Right lobe of liver (tissue), 6 donors: Measurements from ENCODE around the gene MAP7D1. TPM values are rescaled to one million over a fixed set of nuclear protein-coding genes. Genes with fewer than 3 reads are reported as not detected.

Experiments
- ATAC-seq, 4 donors: fragments of 200-7000 bp; cut with Tn5 transposase; one replicate each; pipeline ENCODE4 v1.9.1; 2020; ENCODE audit warnings: mild to moderate bottlenecking in 4 of 4, moderate library complexity in 4 of 4
- DNase-seq, 3 donors: peaks; one replicate each; pipeline ENCODE4 v3.0.0-alpha.2; 2020
- H3K27ac ChIP-seq, 3 donors: fragments of 200-600 bp; one replicate each; pipeline ENCODE4 v1.8.0; 2022
- H3K27me3 ChIP-seq, 2 donors: fragments of 200-600 bp; one replicate each; pipeline ENCODE4 v1.8.0; 2022
- H3K36me3 ChIP-seq, 4 donors: fragments of 200-600 bp; sonication (generic) in 1 of 4; one replicate each; pipeline versions ENCODE4 v1.5.1 to v1.8.0; 2017 to 2022; ENCODE audit warnings: control low read depth in 1 of 4
- H3K4me1 ChIP-seq, 4 donors: fragments of 200-600 bp; sonication (generic) in 1 of 4; one replicate each; pipeline versions ENCODE4 v1.5.1 to v1.8.0; 2017 to 2022; ENCODE audit warnings: control low read depth in 1 of 4
- H3K4me3 ChIP-seq, 3 donors: fragments of 200-600 bp; one replicate each; pipeline ENCODE4 v1.8.0; 2022
- H3K9me3 ChIP-seq, 4 donors: fragments of 200-600 bp; sonication (generic) in 1 of 4; one replicate each; pipeline versions ENCODE4 v1.5.1 to v1.8.0; 2017 to 2022; ENCODE audit warnings: control low read depth in 1 of 4
- POLR2A ChIP-seq: fragments of 450-650 bp; IDR thresholded peaks from one replicate; pipeline ENCODE4 v1.6.1; 2017; ENCODE audit warnings: antibody characterized with exemption, mild to moderate bottlenecking
- WGBS: methylation state at CpG from one replicate; pipeline ENCODE4 v1.1.6; 2018; ENCODE audit warnings: low coverage, low lambda C conversion rate; ENCODE audit not compliant: insufficient coverage; ENCODE audit errors: missing lambda C conversion rate; 5-methylcytosine and 5-hydroxymethylcytosine counted together
- intact Hi-C, 2 donors: fragments of 100-400 bp; cut with DNase I; formaldehyde crosslinking; loops; one replicate each; pipeline versions ENCODE4 v1.11.2 to v1.14.1; 2022
- total RNA-seq, 6 experiments: library from RNA; depleted of rRNA in 2 of 6; stranded (reverse); fragments of >200 nt in 2 of 6; fragmentation: NEBNext Ultra II Directional in 3 of 6; extraction: Animal tissue kit (Norgen Biotek cat#: 25700) in 3 of 6; gene quantifications; one replicate each; pipeline versions ENCODE4 v1.1.0 to v1.2.4, GENCODE V29; 2016 to 2023
- TF ChIP-seq, protein P1 (sequence below), 4 donors: fragments of 200-600 bp in 3 of 4; fragments of 450-650 bp in 1 of 4; IDR thresholded peaks; one replicate each; pipeline versions ENCODE4 v1.5.1 to v1.8.0; 2016 to 2022; ENCODE audit warnings: antibody characterized with exemption in 4 of 4, mild to moderate bottlenecking in 2 of 4
- donor health status: DM: no; HTN: yes; CAD: no.
- donor health status: DM: no; HTN: no; CAD: no.
- donor health status: DM: no; HTN: no; CAD: no.
- donor health status: DM: no; HTN: yes; CAD: no.
- donor health status: DM: no; HTN: yes; CAD: no.

Gene MAP7D1
- total RNA-seq, 6 experiments from 2014 or later = 10.2 to 28.2 (median 15.8) TPM

DNA sequence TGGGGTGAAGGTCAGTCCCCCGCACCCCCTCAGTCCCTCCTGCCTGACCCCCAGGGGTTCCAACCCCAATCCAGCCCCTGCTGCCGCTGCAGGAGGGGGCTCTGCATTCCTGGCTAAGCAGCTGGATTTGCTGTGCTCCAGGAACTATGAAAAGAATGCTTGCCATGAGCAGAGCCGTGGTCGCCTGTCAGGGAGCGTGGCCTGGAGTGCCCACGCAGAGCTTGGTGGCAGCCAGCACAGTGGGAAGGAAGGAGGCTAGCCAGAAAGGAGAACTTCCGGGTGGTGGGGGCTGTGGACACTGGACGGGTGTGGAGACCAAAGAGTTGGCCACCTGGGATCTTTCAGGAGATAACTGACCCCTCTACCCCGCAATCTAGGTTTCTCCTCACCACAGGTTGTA lies 36.5 kb upstream of the MAP7D1 start:
- Histone ChIP-seq H3K27ac (no peak overlapping the region), H3K4me1 (no peaks in the 10 kb centered on the region), H3K9me3 (no peaks in the 10 kb centered on the region), H3K36me3 (no peaks in the 10 kb centered on the region), H3K4me3 (no peak overlapping the region), H3K27me3 (no peaks in the 10 kb centered on the region)
- intact Hi-C loops = no loop called here
- WGBS = 38% methylated on average over 3 of the region's 9 CpGs
- DNase-seq (no peak), ATAC-seq (peak in 1 of 4 donors; percentile 21)
- TF ChIP-seq, protein P1, sequence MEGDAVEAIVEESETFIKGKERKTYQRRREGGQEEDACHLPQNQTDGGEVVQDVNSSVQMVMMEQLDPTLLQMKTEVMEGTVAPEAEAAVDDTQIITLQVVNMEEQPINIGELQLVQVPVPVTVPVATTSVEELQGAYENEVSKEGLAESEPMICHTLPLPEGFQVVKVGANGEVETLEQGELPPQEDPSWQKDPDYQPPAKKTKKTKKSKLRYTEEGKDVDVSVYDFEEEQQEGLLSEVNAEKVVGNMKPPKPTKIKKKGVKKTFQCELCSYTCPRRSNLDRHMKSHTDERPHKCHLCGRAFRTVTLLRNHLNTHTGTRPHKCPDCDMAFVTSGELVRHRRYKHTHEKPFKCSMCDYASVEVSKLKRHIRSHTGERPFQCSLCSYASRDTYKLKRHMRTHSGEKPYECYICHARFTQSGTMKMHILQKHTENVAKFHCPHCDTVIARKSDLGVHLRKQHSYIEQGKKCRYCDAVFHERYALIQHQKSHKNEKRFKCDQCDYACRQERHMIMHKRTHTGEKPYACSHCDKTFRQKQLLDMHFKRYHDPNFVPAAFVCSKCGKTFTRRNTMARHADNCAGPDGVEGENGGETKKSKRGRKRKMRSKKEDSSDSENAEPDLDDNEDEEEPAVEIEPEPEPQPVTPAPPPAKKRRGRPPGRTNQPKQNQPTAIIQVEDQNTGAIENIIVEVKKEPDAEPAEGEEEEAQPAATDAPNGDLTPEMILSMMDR (IDR thresholded peaks at IDR 0.05) = no peak
- TF ChIP-seq POLR2A = no peak

DNA sequence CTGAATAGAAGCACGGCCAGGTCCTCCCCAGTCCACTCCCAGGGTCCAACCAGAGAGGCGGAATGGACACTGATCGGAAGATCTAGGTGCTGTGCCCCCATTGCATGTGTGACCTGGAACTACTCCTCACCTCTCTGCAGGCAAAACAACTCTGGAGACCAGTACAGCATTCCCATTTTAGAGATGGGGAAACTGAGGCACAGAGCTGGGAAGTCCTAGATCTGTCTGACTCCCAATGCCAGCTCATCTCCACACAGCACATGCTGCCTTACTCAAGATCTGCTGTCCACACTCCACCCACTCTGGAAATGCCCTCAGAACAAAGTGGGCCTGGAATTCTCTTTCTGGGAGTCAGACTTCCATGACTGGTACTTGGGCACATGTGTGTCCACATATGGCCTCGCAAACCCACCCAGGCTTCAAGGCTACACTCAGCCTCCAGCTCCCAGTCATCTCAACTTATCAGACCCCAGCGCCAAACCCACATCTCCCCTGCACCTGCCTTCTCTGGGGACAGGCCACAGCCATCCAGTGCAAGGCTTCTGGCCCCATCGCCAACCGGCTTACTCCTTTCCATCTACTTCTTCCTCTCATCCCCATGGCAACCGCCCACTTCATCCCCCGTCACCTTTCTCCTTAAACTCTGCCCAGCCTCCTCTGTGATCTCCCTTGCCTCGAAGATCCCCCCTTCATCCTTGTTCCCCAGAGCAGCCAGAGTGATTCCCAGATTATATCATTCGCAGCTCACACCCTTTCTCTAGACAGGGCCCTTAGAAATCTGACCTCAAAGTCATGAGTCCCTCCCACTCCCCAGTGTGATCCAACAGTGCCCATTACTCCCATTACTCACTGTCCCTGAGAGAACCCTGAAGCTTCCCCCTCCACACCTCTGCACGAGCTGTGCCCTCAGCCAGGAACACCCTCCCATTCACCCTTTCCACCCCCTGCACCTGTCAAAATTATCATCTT lies 33.6 kb upstream of the MAP7D1 start:
- H3K36me3 ChIP-seq = no peaks in the 10 kb centered on the region
- TF ChIP-seq, protein P1 (IDR thresholded peaks at IDR 0.05) = no peak
- no peak for TF ChIP-seq POLR2A
- H3K27me3 ChIP-seq = no peaks in the 10 kb centered on the region
- no peaks in the 10 kb centered on the region for H3K4me1 ChIP-seq
- ATAC-seq = no peak
- H3K9me3 ChIP-seq = no peaks in the 10 kb centered on the region
- H3K4me3 ChIP-seq = no peak overlapping the region
- DNase-seq = no peak
- WGBS = 67% methylated on average over 8 of the region's 12 CpGs
- intact Hi-C loops = no loop called here
- no peak overlapping the region for H3K27ac ChIP-seq

DNA sequence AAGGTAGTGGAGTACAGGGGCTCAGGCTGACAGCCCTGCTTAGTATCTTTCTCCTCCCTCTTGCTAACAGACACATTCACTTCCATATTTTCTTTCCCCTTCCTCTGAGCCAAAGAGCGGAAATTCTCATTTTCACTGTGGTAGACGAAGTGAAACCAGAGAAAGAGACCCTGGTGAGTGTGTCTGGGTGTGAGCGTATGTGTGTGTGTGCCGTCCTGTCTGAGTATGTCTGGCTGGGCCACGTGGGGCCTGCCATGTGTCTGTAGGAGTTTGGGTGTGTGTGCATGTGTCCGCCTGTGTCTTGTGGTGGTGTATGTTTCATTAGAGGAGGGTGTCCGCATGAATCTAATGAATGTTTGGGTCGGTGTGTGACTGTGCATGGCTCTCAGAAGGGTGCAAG lies 32.6 kb upstream of the MAP7D1 start:
- Histone ChIP-seq H3K9me3 (no peaks in the 10 kb centered on the region), H3K4me3 (no peak overlapping the region), H3K27me3 (no peaks in the 10 kb centered on the region), H3K4me1 (no peaks in the 10 kb centered on the region), H3K27ac (no peak overlapping the region), H3K36me3 (no peaks in the 10 kb centered on the region)
- 65% methylated on average over 4 of the region's 8 CpGs for WGBS
- intact Hi-C loops = no loop called here
- ATAC-seq = peak; percentile 42 to 81 (median 60)
- TF ChIP-seq POLR2A = no peak
- TF ChIP-seq, protein P1 (IDR thresholded peaks at IDR 0.05) = no peak
- DNase-seq = no peak

DNA sequence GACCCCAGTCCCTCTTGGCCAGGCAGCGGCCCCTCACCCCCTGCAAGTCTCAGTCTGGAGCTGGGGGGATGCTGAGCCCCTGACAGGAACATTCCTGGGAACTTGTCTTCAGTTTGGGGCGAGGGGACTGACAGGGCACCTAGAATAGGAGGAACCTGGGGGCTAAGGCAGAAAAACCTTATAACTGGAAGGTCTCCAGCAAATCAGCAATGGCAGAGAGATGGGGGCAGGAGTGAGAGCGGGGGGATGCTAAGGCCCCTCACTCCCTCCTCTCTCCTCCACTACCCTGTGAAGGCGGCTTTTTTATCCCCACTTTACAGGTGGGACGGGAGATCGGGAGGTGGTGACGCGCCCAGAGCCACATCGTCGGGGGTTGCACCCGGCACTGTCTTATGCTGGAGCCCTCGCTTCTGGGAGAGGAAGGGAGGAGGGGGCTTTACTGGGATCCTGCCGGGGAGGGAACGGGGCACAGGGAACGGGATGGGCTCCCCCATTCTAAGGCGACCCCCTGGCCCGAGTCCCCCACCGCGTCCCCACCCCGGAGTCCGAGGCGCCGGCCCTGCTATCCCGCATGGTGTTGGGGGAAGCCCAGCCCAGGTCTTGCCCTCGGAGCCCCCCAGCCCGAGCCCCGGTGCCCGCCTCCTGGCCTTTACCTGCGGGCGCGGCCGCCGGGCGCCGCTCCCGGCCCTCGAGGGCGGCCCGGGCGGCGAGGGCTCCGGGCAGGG lies 31.4 kb upstream of the MAP7D1 start:
- H3K27ac ChIP-seq = no peak overlapping the region
- 33% methylated on average over 3 of the region's 42 CpGs for WGBS

More for the DNA sequence above, 31.4 kb upstream of the MAP7D1 start:
- no peaks in the 10 kb centered on the region for H3K4me1 ChIP-seq
- no peak for DNase-seq
- ATAC-seq = no peak
- H3K4me3 ChIP-seq = no peak overlapping the region
- no peaks in the 10 kb centered on the region for H3K27me3 ChIP-seq
- no peaks in the 10 kb centered on the region for H3K36me3 ChIP-seq
- TF ChIP-seq, protein P1 (IDR thresholded peaks at IDR 0.05) = no peak
- no peak for TF ChIP-seq POLR2A
- intact Hi-C loops = no loop called here
- no peaks in the 10 kb centered on the region for H3K9me3 ChIP-seq
